Measurements from ENCODE around the gene ZBP1. TPM values are rescaled to one million over a fixed set of nuclear protein-coding genes. Genes with fewer than 3 reads are reported as not detected.

ZBP1 gene
- total RNA-seq, 1 donor from 2014 or later, result 2.4 TPM

GRCh38 chr20:57598491-57598890 lies 21.7 kb downstream of the ZBP1 start:
- no peak for DNase-seq (ENCODE audit: low spot score)

- DNase-seq (ENCODE audit: low spot score), result no peak
Observed at GRCh38 chr20:57598060-57598459, 22.2 kb downstream of the ZBP1 start.

GRCh38 chr20:57596998-57597939 lies 23.0 kb downstream of the ZBP1 start:
- DNase-seq (ENCODE audit: low spot score), result no peak

- no peak for DNase-seq (ENCODE audit: low spot score)
Observed at GRCh38 chr20:57596358-57596757, 23.9 kb downstream of the ZBP1 start.

- no peak for DNase-seq (ENCODE audit: low spot score)
Observed at GRCh38 chr20:57595041-57596030, 24.9 kb downstream of the ZBP1 start.

- DNase-seq (ENCODE audit: low spot score), result no peak
Observed at GRCh38 chr20:57594092-57594951, 25.9 kb downstream of the ZBP1 start.

- DNase-seq (ENCODE audit: low spot score), result no peak
Observed at GRCh38 chr20:57593134-57593886, 26.9 kb downstream of the ZBP1 start.

- no peak for DNase-seq (ENCODE audit: low spot score)
Observed at GRCh38 chr20:57592263-57593092, 27.7 kb downstream of the ZBP1 start.

GRCh38 chr20:57591289-57592229 lies 28.7 kb downstream of the ZBP1 start:
- no peak for DNase-seq (ENCODE audit: low spot score)

GRCh38 chr20:57590485-57591288 lies 29.5 kb downstream of the ZBP1 start:
- DNase-seq (ENCODE audit: low spot score), result no peak

- no peak for DNase-seq (ENCODE audit: low spot score)
Observed at GRCh38 chr20:57589728-57590484, 30.3 kb downstream of the ZBP1 start.

GRCh38 chr20:57589123-57589727 lies 31.0 kb downstream of the ZBP1 start:
- DNase-seq (ENCODE audit: low spot score), result no peak

GRCh38 chr20:57588596-57588995 lies 31.6 kb downstream of the ZBP1 start:
- no peak for DNase-seq (ENCODE audit: low spot score)

GRCh38 chr20:57587989-57588377 lies 32.2 kb downstream of the ZBP1 start:
- DNase-seq (ENCODE audit: low spot score), result no peak

- DNase-seq (ENCODE audit: low spot score), result no peak
Observed at GRCh38 chr20:57587278-57587988, 32.8 kb downstream of the ZBP1 start.

- DNase-seq (ENCODE audit: low spot score), result no peak
Observed at GRCh38 chr20:57586943-57587277, 33.3 kb downstream of the ZBP1 start.
